Endodermal cell (in vitro differentiated cells): Measurements from ENCODE around the gene AKT1. TPM values are rescaled to one million over a fixed set of nuclear protein-coding genes. Genes with fewer than 3 reads are reported as not detected.

Experiments
- DNase-seq: peaks from one replicate; pipeline ENCODE4 v3.0.0-alpha.2; 2017
- H3K27ac ChIP-seq: 2 replicates; pipeline ENCODE4 v1.5.1; 2013; ENCODE audit warnings: mild to moderate bottlenecking, low read depth, low read length, moderate library complexity
- H3K27me3 ChIP-seq: 2 replicates; pipeline ENCODE4 v1.6.1; 2013; ENCODE audit warnings: mild to moderate bottlenecking, low read length, moderate library complexity; ENCODE audit not compliant: insufficient read depth, control insufficient read depth, poor library complexity, severe bottlenecking
- H3K36me3 ChIP-seq: 2 replicates; pipeline ENCODE4 v1.7.0; 2013; ENCODE audit warnings: mild to moderate bottlenecking, low read length, moderate library complexity; ENCODE audit not compliant: control insufficient read depth, insufficient read depth
- H3K4me1 ChIP-seq: one replicate; pipeline ENCODE4 v1.7.0; 2013; ENCODE audit warnings: low read length; ENCODE audit not compliant: control insufficient read depth, insufficient read depth
- H3K4me3 ChIP-seq: 2 replicates; pipeline ENCODE4 v1.5.1; 2013; ENCODE audit warnings: mild to moderate bottlenecking, low read length, moderate library complexity
- H3K9ac ChIP-seq: 2 replicates; pipeline ENCODE4 v1.6.1; 2013; ENCODE audit warnings: mild to moderate bottlenecking, low read length, moderate library complexity; ENCODE audit not compliant: poor library complexity, severe bottlenecking; ENCODE audit errors: extremely low read depth
- H3K9me3 ChIP-seq: 2 replicates; pipeline ENCODE4 v1.6.1; 2013; ENCODE audit warnings: mild to moderate bottlenecking, low read length, moderate library complexity; ENCODE audit not compliant: control insufficient read depth
- H3K27ac Mint-ChIP-seq: 2 replicates; pipeline ENCODE4 v1.8.0; 2020; ENCODE audit warnings: mixed read lengths
- H3K27me3 Mint-ChIP-seq: 2 replicates; pipeline ENCODE4 v1.8.0; 2021; ENCODE audit warnings: mild to moderate bottlenecking, mixed read lengths; ENCODE audit not compliant: insufficient read depth
- H3K36me3 Mint-ChIP-seq: 2 replicates; pipeline ENCODE4 v1.8.0; 2020; ENCODE audit warnings: low read depth, mixed read lengths
- H3K4me1 Mint-ChIP-seq: 2 replicates; pipeline ENCODE4 v1.8.0; 2020; ENCODE audit warnings: mixed read lengths
- H3K4me3 Mint-ChIP-seq: 2 replicates; pipeline ENCODE4 v1.8.0; 2020; ENCODE audit warnings: mild to moderate bottlenecking, moderate library complexity, mixed read lengths
- H3K9me3 Mint-ChIP-seq: 2 replicates; pipeline ENCODE4 v1.8.0; 2020; ENCODE audit warnings: mild to moderate bottlenecking, mixed read lengths
- CTCF ChIP-seq: fragments of 200-600 bp; sonication (generic); conservative IDR thresholded peaks from 2 replicates; pipeline ENCODE4 v1.5.0; 2021; ENCODE audit warnings: antibody characterized with exemption, mild to moderate bottlenecking
- WGBS, 2 experiments: methylation state at CpG; one replicate each; pipeline versions ENCODE4 v1.1.5 to v1.1.7; 2013; ENCODE audit warnings: missing lambda C conversion rate in 2 of 2, mixed read lengths in 1 of 2; ENCODE audit not compliant: insufficient coverage in 1 of 2, insufficient read length in 1 of 2; 5-methylcytosine and 5-hydroxymethylcytosine counted together
- total RNA-seq, 2 donors: library from RNA; stranded (reverse); fragmentation: NEBNext Ultra II Directional in 1 of 2; extraction: Animal tissue kit (Norgen Biotek cat#: 25700) in 1 of 2; gene quantifications; 2 replicates in 1 of 2; 3 replicates in 1 of 2; pipeline ENCODE4 v1.2.1, GENCODE V29; 2021

Gene AKT1
- total RNA-seq, 2 donors from 2014 or later, result 133 to 152 TPM

DNA sequence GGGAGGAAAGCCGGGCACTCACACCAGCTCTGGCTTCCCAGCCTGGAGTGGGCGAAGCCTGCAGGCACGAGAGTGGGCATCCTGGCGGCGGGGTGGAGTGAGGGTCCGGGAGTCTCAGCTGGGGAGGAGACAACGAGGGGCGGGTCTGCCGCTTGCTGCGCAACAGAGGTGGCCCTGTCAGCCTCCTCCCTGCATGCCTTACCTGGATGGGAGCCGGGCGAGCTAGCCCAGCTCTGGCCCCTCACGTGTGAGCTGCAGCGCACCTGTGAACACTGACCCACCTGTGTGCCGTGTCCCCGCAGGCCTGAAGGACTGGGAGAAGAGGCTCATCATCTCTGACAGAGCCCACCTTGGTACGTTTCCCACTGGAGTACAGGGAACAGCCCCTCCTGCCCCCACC lies 56.5 kb downstream of the AKT1 start:
- no peaks in the 10 kb centered on the region for H3K36me3 ChIP-seq
- Mint-ChIP-seq H3K4me3 (no peak overlapping the region), H3K27ac (no peak overlapping the region), H3K27me3 (no peaks in the 10 kb centered on the region), H3K36me3 (peaks cover 8% of the 10 kb centered on the region), H3K4me1 (no peaks in the 10 kb centered on the region), H3K9me3 (no peaks in the 10 kb centered on the region)
- H3K27me3 ChIP-seq, result no peaks in the 10 kb centered on the region
- no peak for DNase-seq
- no peak for TF ChIP-seq CTCF
- H3K27ac ChIP-seq, result no peak overlapping the region
- no peak overlapping the region for H3K4me3 ChIP-seq
- WGBS, 2 experiments, result 93 to 95% methylated on average over 12 to 17 of the region's 17 CpGs
- no peaks in the 10 kb centered on the region for H3K4me1 ChIP-seq
- no peak overlapping the region for H3K9ac ChIP-seq
- no peaks in the 10 kb centered on the region for H3K9me3 ChIP-seq

- no peaks in the 10 kb centered on the region for H3K4me1 ChIP-seq
- no peaks in the 10 kb centered on the region for H3K4me1 Mint-ChIP-seq
- no peaks in the 10 kb centered on the region for H3K27me3 ChIP-seq
- 94% methylated on average over 9 to 18 of the region's 18 CpGs for WGBS, 2 experiments
- no peak overlapping the region for H3K27ac Mint-ChIP-seq
- no peaks in the 10 kb centered on the region for H3K9me3 ChIP-seq
- TF ChIP-seq CTCF, result no peak
- H3K9ac ChIP-seq, result no peak overlapping the region
- no peaks in the 10 kb centered on the region for H3K27me3 Mint-ChIP-seq
- no peaks in the 10 kb centered on the region for H3K9me3 Mint-ChIP-seq
- H3K36me3 Mint-ChIP-seq, result peaks cover 8% of the 10 kb centered on the region
- H3K4me3 ChIP-seq, result no peak overlapping the region
- H3K36me3 ChIP-seq, result no peaks in the 10 kb centered on the region
- H3K27ac ChIP-seq, result no peak overlapping the region
- DNase-seq, result no peak
- H3K4me3 Mint-ChIP-seq, result no peak overlapping the region
Observed at GRCh38 chr14:104738375-104739019, 57.1 kb downstream of the AKT1 start.

DNA sequence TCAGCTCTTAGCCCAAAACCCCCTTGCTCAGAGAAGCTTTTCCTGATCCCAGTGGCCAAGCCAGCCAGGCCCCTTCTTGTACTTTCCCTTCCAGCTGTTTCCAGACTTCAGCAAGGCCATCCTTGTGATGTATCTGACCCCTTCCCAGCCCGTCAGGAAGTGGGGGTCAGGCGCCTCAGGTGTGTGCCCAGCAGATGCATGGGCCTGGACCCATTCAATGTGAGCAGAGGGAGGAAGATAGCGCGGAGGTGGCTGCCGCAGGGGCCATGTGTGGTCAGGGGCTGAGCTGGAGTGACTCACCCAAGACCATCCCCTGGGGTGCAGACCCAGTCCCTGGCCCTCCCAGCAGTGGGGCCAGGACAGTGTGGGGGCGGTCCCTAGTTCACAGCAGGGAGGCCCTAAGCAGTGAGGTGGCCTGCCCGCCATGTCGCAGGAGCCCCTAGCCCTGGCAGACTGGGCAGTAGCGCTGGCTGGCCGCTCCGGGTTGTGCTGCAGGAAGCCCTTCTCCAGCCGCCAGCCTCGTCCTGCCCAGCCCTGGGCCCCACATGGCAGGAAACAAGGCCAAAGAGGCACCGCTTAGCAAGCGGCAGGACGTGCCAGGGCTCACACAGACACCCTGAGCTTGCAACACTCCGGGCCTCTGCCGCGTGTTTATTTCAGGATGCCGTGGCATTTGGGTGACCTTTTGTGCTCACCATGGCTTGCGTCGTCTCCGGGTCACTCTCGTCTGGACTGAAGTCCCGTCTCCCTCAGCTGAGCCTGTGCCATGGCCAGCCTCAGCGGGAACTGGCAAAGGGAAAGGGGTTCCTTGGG lies 59.5 kb downstream of the AKT1 start:
- DNase-seq, result no peak
- no peak for TF ChIP-seq CTCF
- Histone ChIP-seq H3K9me3 (no peaks in the 10 kb centered on the region), H3K4me3 (no peak overlapping the region), H3K4me1 (no peaks in the 10 kb centered on the region), H3K27me3 (no peaks in the 10 kb centered on the region), H3K36me3 (no peaks in the 10 kb centered on the region), H3K9ac (no peak overlapping the region), H3K27ac (no peak overlapping the region)
- Mint-ChIP-seq H3K36me3 (peaks cover 8% of the 10 kb centered on the region), H3K4me1 (no peaks in the 10 kb centered on the region), H3K27me3 (no peaks in the 10 kb centered on the region), H3K9me3 (no peaks in the 10 kb centered on the region), H3K4me3 (no peak overlapping the region), H3K27ac (no peak overlapping the region)
- 91% methylated on average over 10 to 26 of the region's 26 CpGs for WGBS, 2 experiments
